Lung (tissue), 12 donors: ENCODE results near the gene CFLAR. TPM values are rescaled to one million over a fixed set of nuclear protein-coding genes. Genes with fewer than 3 reads are reported as not detected.

Experiments
- ATAC-seq: fragments of 200-7000 bp; cut with Tn5 transposase; one replicate; pipeline ENCODE4 v1.9.1; 2020; ENCODE audit warnings: moderate number of reproducible peaks; ENCODE audit not compliant: insufficient read depth, low FRiP score
- DNase-seq, 3 donors: peaks; one replicate each; pipeline ENCODE4 v3.0.0-alpha.2; 2013 to 2017
- H3K27ac ChIP-seq, 2 donors: one replicate each; pipeline ENCODE4 v1.5.1; 2013; ENCODE audit warnings: mild to moderate bottlenecking in 2 of 2, moderate library complexity in 2 of 2, control low read depth in 1 of 2, inconsistent platforms in 1 of 2, low read depth in 1 of 2, low read length in 1 of 2
- H3K27me3 ChIP-seq, 3 donors: one replicate each; pipeline ENCODE4 v1.5.1; 2013; ENCODE audit warnings: low read length in 2 of 3; ENCODE audit not compliant: control insufficient read depth in 3 of 3, insufficient read depth in 3 of 3
- H3K36me3 ChIP-seq, 4 donors: one replicate each; pipeline ENCODE4 v1.5.1; 2013; ENCODE audit warnings: low read length in 4 of 4, mild to moderate bottlenecking in 1 of 4, moderate library complexity in 1 of 4; ENCODE audit not compliant: control insufficient read depth in 4 of 4, insufficient read depth in 4 of 4
- H3K4me1 ChIP-seq, 5 donors: one replicate each; pipeline ENCODE4 v1.5.1; 2013; ENCODE audit warnings: low read length in 5 of 5, mild to moderate bottlenecking in 2 of 5, moderate library complexity in 1 of 5; ENCODE audit not compliant: control insufficient read depth in 5 of 5, insufficient read depth in 5 of 5
- H3K4me3 ChIP-seq: one replicate; pipeline ENCODE4 v1.5.1; 2013; ENCODE audit warnings: mild to moderate bottlenecking, control low read depth, moderate library complexity
- H3K9ac ChIP-seq, 2 donors: one replicate each; pipeline ENCODE4 v1.5.1; 2013; ENCODE audit warnings: low read length in 2 of 2, control low read depth in 1 of 2; ENCODE audit not compliant: insufficient read depth in 1 of 2
- H3K9me3 ChIP-seq, 4 donors: one replicate each; pipeline ENCODE4 v1.5.1; 2013; ENCODE audit warnings: low read length in 3 of 4, mild to moderate bottlenecking in 1 of 4, moderate library complexity in 1 of 4; ENCODE audit not compliant: control insufficient read depth in 4 of 4, insufficient read depth in 3 of 4
- WGBS, 2 donors: extraction: QIAGEN DNeasy Blood & Tissue Kit; methylation state at CpG; one replicate each; pipeline ENCODE4 v1.1.7; 2013; 5-methylcytosine and 5-hydroxymethylcytosine counted together
- polyA plus RNA-seq, 2 donors: library from polyadenylated mRNA; stranded (reverse); fragments of 200-250 nt; gene quantifications; one replicate each; pipeline ENCODE4 v1.2.1, GENCODE V29; 2013
- total RNA-seq, 2 donors: library from RNA; depleted of rRNA in 1 of 2; stranded (reverse); fragments of >200 nt in 1 of 2; gene quantifications; one replicate each; pipeline ENCODE4 v1.2.1, GENCODE V29; 2014 to 2021
- TF ChIP-seq, protein P1 (sequence below): IDR thresholded peaks from 2 replicates; pipeline ENCODE4 v1.5.1; 2012; ENCODE audit warnings: mild to moderate bottlenecking; ENCODE audit errors: control extremely low read depth, extremely low read depth
- donor health status: control.
- donor health status: control.
- donor health status: Bipolar disorder and iron deficiency.
- donor health status: healthy.
- donor health status: DM: yes; HTN: yes; CAD: no.

CFLAR gene
- total and polyA plus RNA-seq, 4 donors = 101 to 345 (median 238) TPM

DNA sequence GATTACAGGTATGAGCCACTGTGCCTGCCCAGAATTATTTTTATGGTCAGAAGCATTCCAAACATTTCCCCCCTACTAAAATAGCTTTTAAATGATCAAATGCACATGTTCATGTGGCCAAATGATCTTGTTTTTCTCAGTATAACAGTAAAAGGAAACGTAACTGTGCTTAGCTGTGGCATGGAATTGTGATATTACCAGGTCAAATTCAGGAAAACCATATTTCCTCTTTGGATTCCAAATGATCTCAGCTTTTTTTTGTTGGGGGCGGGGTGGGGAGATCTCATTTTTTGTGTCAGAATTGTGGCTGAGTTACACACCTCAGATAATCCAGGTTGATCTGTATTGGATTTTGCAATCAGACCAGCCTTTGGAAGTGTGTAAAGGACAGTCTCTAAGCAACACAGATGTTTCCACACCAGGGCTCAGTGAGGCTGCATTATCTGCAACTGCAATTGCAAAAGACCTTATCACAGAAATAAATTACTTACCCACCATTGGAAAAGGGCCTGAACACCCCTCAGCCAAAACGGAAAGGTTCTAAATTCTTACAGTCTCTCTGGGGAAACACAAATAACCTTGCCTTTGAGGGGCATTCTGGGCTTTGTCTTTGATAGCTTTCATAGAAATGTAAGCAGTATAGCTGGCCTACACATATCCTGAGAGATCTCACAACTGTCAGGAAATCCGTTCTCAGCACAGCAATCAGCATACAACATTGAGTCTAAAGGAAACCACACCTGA is 75.3 kb downstream of the CFLAR start:
- WGBS, 2 donors = 21 to 32% methylated on average over 4 of the region's 4 CpGs
- H3K27ac ChIP-seq = peak overlapping the region; percentile 32 to 53

GRCh38 chr2:201194097-201194496 is 78.1 kb downstream of the CFLAR start:
- Histone ChIP-seq H3K27ac (peak overlapping the region in 1 of 2 donors; percentile 16), H3K4me1 (peaks cover 0 to 2% (median 0%) of the 10 kb centered on the region in 5 donors)

More for the DNA sequence above, 75.3 kb downstream of the CFLAR start:
- DNase-seq = peak in 2 of 3 donors; percentile 26 to 29
- no peaks in the 10 kb centered on the region for H3K9me3 ChIP-seq
- TF ChIP-seq, protein P1, sequence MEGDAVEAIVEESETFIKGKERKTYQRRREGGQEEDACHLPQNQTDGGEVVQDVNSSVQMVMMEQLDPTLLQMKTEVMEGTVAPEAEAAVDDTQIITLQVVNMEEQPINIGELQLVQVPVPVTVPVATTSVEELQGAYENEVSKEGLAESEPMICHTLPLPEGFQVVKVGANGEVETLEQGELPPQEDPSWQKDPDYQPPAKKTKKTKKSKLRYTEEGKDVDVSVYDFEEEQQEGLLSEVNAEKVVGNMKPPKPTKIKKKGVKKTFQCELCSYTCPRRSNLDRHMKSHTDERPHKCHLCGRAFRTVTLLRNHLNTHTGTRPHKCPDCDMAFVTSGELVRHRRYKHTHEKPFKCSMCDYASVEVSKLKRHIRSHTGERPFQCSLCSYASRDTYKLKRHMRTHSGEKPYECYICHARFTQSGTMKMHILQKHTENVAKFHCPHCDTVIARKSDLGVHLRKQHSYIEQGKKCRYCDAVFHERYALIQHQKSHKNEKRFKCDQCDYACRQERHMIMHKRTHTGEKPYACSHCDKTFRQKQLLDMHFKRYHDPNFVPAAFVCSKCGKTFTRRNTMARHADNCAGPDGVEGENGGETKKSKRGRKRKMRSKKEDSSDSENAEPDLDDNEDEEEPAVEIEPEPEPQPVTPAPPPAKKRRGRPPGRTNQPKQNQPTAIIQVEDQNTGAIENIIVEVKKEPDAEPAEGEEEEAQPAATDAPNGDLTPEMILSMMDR = no peak
- ATAC-seq = peak; percentile 32
- H3K4me1 ChIP-seq = peaks cover 0 to 2% (median 0%) of the 10 kb centered on the region in 5 donors
- peak overlapping the region in 1 of 2 donors; percentile 13 for H3K9ac ChIP-seq
- H3K4me3 ChIP-seq = no peak overlapping the region
- H3K36me3 ChIP-seq = peaks cover 0 to 8% (median 6%) of the 10 kb centered on the region in 4 donors
- no peaks in the 10 kb centered on the region for H3K27me3 ChIP-seq

GRCh38 chr2:201195331-201195730 is 79.4 kb downstream of the CFLAR start:
- peak overlapping the region in 1 of 2 donors; percentile 33 for H3K27ac ChIP-seq
- DNase-seq (no peak), ATAC-seq (no peak)
- H3K27me3 ChIP-seq = no peaks in the 10 kb centered on the region
- H3K36me3 ChIP-seq = peaks cover 0 to 6% (median 5%) of the 10 kb centered on the region in 4 donors
- H3K4me1 ChIP-seq = peaks cover 0 to 2% (median 0%) of the 10 kb centered on the region in 5 donors
- WGBS, 2 donors = 77 to 94% methylated on average over 3 of the region's 3 CpGs
- TF ChIP-seq, protein P1 = no peak
- no peak overlapping the region for H3K4me3 ChIP-seq
- no peaks in the 10 kb centered on the region for H3K9me3 ChIP-seq
- no peak overlapping the region for H3K9ac ChIP-seq

More at GRCh38 chr2:201194097-201194496, 78.1 kb downstream of the CFLAR start:
- Histone ChIP-seq H3K4me3 (no peak overlapping the region), H3K27me3 (no peaks in the 10 kb centered on the region), H3K9ac (no peak overlapping the region), H3K36me3 (peaks cover 0 to 7% (median 6%) of the 10 kb centered on the region in 4 donors), H3K9me3 (no peaks in the 10 kb centered on the region)
- no peak for DNase-seq
- TF ChIP-seq, protein P1 = no peak
- WGBS, 2 donors = 42 to 45% methylated on average over 3 of the region's 3 CpGs
- no peak for ATAC-seq
